HepG2 (cell line): Measurements from ENCODE around the gene KCNAB1.

ENCODE experiments used
- FOXK2 ChIP-seq: fragments of 450-650 bp; IDR thresholded peaks from 2 replicates; pipeline ENCODE4 v1.6.1; 2016
- SUZ12 ChIP-seq: fragments of 150-350 bp; IDR thresholded peaks from 2 replicates; pipeline ENCODE4 v1.6.1; 2014; ENCODE audit warnings: low read depth, low read length
- TCF7L2 ChIP-seq: IDR thresholded peaks from 2 replicates; pipeline ENCODE4 v1.6.1; 2011; ENCODE audit warnings: mild to moderate bottlenecking, low read depth, low read length, moderate library complexity
- TF ChIP-seq, protein P1 (sequence below): IDR thresholded peaks from 2 replicates; pipeline ENCODE4 v1.6.1; 2012; ENCODE audit warnings: inconsistent platforms

- TF ChIP-seq, protein P1, sequence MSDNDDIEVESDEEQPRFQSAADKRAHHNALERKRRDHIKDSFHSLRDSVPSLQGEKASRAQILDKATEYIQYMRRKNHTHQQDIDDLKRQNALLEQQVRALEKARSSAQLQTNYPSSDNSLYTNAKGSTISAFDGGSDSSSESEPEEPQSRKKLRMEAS = no peak
- TF ChIP-seq FOXK2 (no peak), SUZ12 (no peak), TCF7L2 (no peak)
Measured at GRCh38 chr3:156469456-156469855, 349.1 kb downstream of the KCNAB1 start.
